Measurements from ENCODE around the gene NFKBIE.

DNA sequence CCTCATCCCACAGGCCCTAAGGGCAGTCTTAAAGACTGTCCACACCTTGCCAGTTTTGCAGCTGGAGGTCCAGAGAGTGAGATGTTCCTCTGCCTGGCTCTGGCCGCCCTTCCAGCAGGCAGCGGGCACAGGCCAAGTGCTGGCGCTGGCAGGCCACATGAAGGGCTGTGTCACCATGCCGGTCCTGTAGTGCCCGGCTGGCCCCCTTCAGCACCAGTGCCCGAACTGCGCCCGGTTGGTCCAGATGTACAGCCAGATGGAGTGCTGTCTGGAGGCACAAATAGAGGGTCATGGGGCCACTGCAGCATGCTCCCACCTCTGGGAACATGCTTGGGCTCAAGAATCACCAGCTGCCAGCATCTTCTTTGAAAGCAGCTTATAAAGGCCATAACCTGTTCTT, 3.8 kb downstream of the NFKBIE start:
- TF ChIP-seq CTCF (IDR thresholded peaks at IDR 0.05) (no peak), POLR2A (IDR thresholded peaks at IDR 0.05) (no peak)

Measured in thyroid gland (tissue), 4 donors.